ENCODE data around the gene NCR3LG1. TPM values are rescaled to one million over a fixed set of nuclear protein-coding genes. Genes with fewer than 3 reads are reported as not detected.

NCR3LG1 gene
- total RNA-seq, 1 donor from 2014 or later: 0.39 TPM

DNA sequence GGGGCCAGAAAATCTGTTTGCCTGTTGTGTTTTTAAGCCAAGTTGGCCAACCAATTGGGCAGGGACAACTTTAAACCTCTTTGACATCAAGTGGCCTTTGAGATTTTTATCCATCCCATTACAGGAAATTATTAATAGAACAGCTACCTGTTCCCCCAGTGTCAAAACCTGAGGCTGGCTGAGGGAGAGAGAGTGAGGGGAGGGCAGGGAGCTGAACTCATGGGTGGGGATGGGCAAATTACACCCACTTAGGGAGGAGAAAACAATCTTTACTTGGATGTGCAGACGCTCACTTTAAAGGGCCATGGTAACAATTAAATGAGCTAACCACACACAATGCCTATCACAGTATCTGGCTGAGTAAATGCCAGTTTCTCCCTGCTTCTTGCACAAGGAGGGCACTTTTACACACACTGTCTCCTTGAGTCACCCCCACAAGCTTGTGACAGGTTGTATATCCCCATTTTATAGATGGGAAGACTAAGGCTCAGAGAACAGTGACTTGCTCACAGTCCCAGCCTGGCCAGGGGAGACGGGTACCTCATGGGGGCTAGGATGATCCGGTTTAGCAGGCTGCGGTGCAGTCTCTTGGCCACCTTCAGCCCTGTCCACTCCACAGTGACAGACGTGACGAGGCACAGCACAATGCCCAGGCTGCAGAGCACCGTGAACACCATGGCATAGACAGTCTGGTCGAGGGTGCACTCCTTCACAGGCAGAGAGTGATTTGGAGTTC is 54.6 kb downstream of the NCR3LG1 start:
- Mint-ChIP-seq H3K27me3 (ENCODE audit: insufficient read depth, low read depth) (peaks cover 6% of the 10 kb centered on the region), H3K4me3 (no peak overlapping the region), H3K36me3 (no peaks in the 10 kb centered on the region), H3K27ac (no peak overlapping the region), H3K4me1 (no peaks in the 10 kb centered on the region), H3K9me3 (no peaks in the 10 kb centered on the region)
- Histone ChIP-seq H3K9me3 (ENCODE audit: low read depth) (no peaks in the 10 kb centered on the region), H3K79me2 (ENCODE audit: low read depth) (no peaks in the 10 kb centered on the region), H3K27ac (no peak overlapping the region), H3F3A (ENCODE audit: low read depth) (peaks cover under 1% of the 10 kb centered on the region), H2AFZ (replicated peaks) (peak overlapping the region; percentile 80), H3K36me3 (no peaks in the 10 kb centered on the region), H3K27me3 (no peaks in the 10 kb centered on the region), H3K4me2 (no peak overlapping the region), H3K4me3 (no peak overlapping the region), H3K9ac (no peak overlapping the region), H3K4me1 (peaks cover 6% of the 10 kb centered on the region), H4K20me1 (ENCODE audit: low read depth) (no peaks in the 10 kb centered on the region)
- no peak for DNase-seq (ENCODE audit: low spot score)
- no peak for TF ChIP-seq EZH2 (IDR thresholded peaks at IDR 0.05)

DNA sequence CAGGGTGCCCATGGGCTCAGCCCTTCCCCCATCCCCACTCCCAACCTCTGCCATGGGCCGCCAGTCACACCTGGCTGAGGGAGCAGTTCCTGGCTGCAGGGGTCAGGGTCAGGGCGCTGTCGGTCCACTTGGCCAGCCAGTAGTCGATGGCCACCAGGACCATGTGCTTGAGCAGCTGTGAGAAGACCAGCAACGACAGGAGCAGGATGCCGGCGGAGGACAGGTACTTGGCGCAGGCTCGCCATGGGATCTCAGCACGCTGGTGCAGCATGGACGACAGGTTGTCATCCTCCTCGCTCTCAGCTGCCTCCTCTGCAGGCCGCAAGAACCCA is 55.2 kb downstream of the NCR3LG1 start:
- Histone ChIP-seq H4K20me1 (ENCODE audit: low read depth) (no peaks in the 10 kb centered on the region), H3K9me3 (ENCODE audit: low read depth) (no peaks in the 10 kb centered on the region), H3K9ac (no peak overlapping the region), H2AFZ (replicated peaks) (no peak overlapping the region), H3F3A (ENCODE audit: low read depth) (peaks cover 3% of the 10 kb centered on the region), H3K79me2 (ENCODE audit: low read depth) (no peaks in the 10 kb centered on the region), H3K4me3 (no peak overlapping the region), H3K27ac (no peak overlapping the region), H3K27me3 (no peaks in the 10 kb centered on the region), H3K4me1 (peaks cover 6% of the 10 kb centered on the region), H3K4me2 (no peak overlapping the region), H3K36me3 (no peaks in the 10 kb centered on the region)
- DNase-seq (ENCODE audit: low spot score): no peak
- Mint-ChIP-seq H3K27me3 (ENCODE audit: insufficient read depth, low read depth) (peaks cover 11% of the 10 kb centered on the region), H3K4me3 (no peak overlapping the region), H3K27ac (no peak overlapping the region), H3K4me1 (no peaks in the 10 kb centered on the region), H3K9me3 (no peaks in the 10 kb centered on the region), H3K36me3 (no peaks in the 10 kb centered on the region)
- TF ChIP-seq EZH2 (IDR thresholded peaks at IDR 0.05) (no peak), EZH2phosphoT487 (IDR thresholded peaks at IDR 0.05) (no peak)
- TF ChIP-seq, protein P1, sequence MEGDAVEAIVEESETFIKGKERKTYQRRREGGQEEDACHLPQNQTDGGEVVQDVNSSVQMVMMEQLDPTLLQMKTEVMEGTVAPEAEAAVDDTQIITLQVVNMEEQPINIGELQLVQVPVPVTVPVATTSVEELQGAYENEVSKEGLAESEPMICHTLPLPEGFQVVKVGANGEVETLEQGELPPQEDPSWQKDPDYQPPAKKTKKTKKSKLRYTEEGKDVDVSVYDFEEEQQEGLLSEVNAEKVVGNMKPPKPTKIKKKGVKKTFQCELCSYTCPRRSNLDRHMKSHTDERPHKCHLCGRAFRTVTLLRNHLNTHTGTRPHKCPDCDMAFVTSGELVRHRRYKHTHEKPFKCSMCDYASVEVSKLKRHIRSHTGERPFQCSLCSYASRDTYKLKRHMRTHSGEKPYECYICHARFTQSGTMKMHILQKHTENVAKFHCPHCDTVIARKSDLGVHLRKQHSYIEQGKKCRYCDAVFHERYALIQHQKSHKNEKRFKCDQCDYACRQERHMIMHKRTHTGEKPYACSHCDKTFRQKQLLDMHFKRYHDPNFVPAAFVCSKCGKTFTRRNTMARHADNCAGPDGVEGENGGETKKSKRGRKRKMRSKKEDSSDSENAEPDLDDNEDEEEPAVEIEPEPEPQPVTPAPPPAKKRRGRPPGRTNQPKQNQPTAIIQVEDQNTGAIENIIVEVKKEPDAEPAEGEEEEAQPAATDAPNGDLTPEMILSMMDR (IDR thresholded peaks at IDR 0.05): no peak

DNA sequence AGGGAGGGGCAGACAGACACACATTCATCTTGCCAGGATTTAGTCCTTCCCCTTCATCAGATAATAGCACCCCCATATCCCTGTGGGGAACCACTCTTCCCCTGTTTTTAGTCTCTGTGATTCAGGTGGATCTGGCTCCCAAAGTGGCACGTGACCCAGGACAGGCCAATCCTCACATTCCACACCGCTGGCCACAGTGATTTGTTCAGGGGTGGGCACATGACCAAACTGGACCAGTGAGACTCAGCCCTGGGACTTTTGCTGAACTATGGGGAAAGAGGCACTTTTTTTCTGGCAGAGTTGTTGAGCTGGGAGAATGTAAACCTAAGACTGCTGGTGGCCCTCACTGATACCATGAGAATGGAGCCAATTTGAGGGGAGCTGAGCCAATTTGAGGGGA is 56.0 kb downstream of the NCR3LG1 start:
- TF ChIP-seq EZH2 (IDR thresholded peaks at IDR 0.05) (no peak), EZH2phosphoT487 (IDR thresholded peaks at IDR 0.05) (no peak)
- TF ChIP-seq, protein P1 (IDR thresholded peaks at IDR 0.05): no peak
- peak overlapping the region; percentile 74 for H3K27ac Mint-ChIP-seq
- H3K27ac ChIP-seq: no peak overlapping the region
- H3K36me3 Mint-ChIP-seq: no peaks in the 10 kb centered on the region
- no peaks in the 10 kb centered on the region for H3K9me3 ChIP-seq (ENCODE audit: low read depth)
- no peak overlapping the region for H2AFZ ChIP-seq (replicated peaks)
- H3K4me3 ChIP-seq: no peak overlapping the region
- no peaks in the 10 kb centered on the region for H3K27me3 ChIP-seq
- peaks cover 3% of the 10 kb centered on the region for H3F3A ChIP-seq (ENCODE audit: low read depth)
- H3K4me2 ChIP-seq: no peak overlapping the region
- peaks cover 11% of the 10 kb centered on the region for H3K27me3 Mint-ChIP-seq (ENCODE audit: insufficient read depth, low read depth)
- H3K4me1 Mint-ChIP-seq: peaks cover 3% of the 10 kb centered on the region
- peaks cover 10% of the 10 kb centered on the region for H3K4me1 ChIP-seq
- H3K9me3 Mint-ChIP-seq: no peaks in the 10 kb centered on the region
- no peak overlapping the region for H3K9ac ChIP-seq
- no peak for DNase-seq (ENCODE audit: low spot score)
- no peak overlapping the region for H3K4me3 Mint-ChIP-seq
- H4K20me1 ChIP-seq (ENCODE audit: low read depth): no peaks in the 10 kb centered on the region
- H3K79me2 ChIP-seq (ENCODE audit: low read depth): no peaks in the 10 kb centered on the region
- H3K36me3 ChIP-seq: no peaks in the 10 kb centered on the region

DNA sequence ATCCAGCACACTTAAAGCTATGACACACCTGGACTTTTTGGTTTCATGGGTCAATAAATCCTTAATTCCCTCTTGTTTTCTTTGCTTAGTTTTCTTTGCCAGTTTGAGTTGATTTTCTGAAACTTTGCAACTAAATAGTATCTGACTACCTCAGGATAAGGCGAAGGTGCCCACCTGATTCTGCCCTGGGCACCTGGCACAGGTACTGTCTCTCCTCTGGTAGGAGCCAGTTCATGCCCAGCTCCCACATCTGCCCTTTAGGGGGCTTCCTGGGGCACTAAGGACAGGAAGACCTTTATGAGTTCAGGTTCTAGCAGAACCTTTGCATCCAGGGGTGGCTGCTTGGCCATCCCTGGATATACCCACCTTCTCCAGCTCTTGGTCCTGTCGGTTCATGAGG is 56.4 kb downstream of the NCR3LG1 start:
- Mint-ChIP-seq H3K27me3 (ENCODE audit: insufficient read depth, low read depth) (peaks cover 11% of the 10 kb centered on the region), H3K4me3 (no peak overlapping the region), H3K9me3 (no peaks in the 10 kb centered on the region), H3K4me1 (peaks cover 8% of the 10 kb centered on the region), H3K36me3 (no peaks in the 10 kb centered on the region), H3K27ac (no peak overlapping the region)
- no peaks in the 10 kb centered on the region for H3K9me3 ChIP-seq (ENCODE audit: low read depth)
- H3K4me3 ChIP-seq: no peak overlapping the region
- H3K4me1 ChIP-seq: peaks cover 13% of the 10 kb centered on the region
- DNase-seq (ENCODE audit: low spot score): no peak
- no peaks in the 10 kb centered on the region for H3K79me2 ChIP-seq (ENCODE audit: low read depth)
- TF ChIP-seq EZH2 (IDR thresholded peaks at IDR 0.05): no peak
- no peak for TF ChIP-seq EZH2phosphoT487 (IDR thresholded peaks at IDR 0.05)
- TF ChIP-seq, protein P1 (IDR thresholded peaks at IDR 0.05): no peak
- peaks cover 5% of the 10 kb centered on the region for H3F3A ChIP-seq (ENCODE audit: low read depth)
- H3K36me3 ChIP-seq: no peaks in the 10 kb centered on the region
- H2AFZ ChIP-seq (replicated peaks): no peak overlapping the region
- H3K27me3 ChIP-seq: no peaks in the 10 kb centered on the region
- no peak overlapping the region for H3K9ac ChIP-seq
- H3K4me2 ChIP-seq: no peak overlapping the region
- H4K20me1 ChIP-seq (ENCODE audit: low read depth): peaks cover under 1% of the 10 kb centered on the region
- no peak overlapping the region for H3K27ac ChIP-seq

Data from neural progenitor cell (in vitro differentiated cells).